Stomach smooth muscle (tissue), 2 donors: ENCODE data around the gene CDKN2AIP.
"Not testable (repeated sequence)": the region's sequence is repeated elsewhere in the genome, so short reads cannot be mapped to it uniquely, and the experiment has no call there.

ENCODE experiments used
- H3K27ac ChIP-seq: one replicate; pipeline ENCODE4 v1.7.0; 2013; ENCODE audit warnings: mild to moderate bottlenecking, low read length, inconsistent platforms
- H3K27me3 ChIP-seq, 2 donors: one replicate each; pipeline ENCODE4 v1.7.0; 2013; ENCODE audit warnings: low read length in 2 of 2; ENCODE audit not compliant: insufficient read depth in 2 of 2, control insufficient read depth in 1 of 2
- H3K36me3 ChIP-seq, 2 donors: one replicate each; pipeline ENCODE4 v1.7.0; 2013; ENCODE audit warnings: low read length in 2 of 2; ENCODE audit not compliant: control insufficient read depth in 2 of 2, insufficient read depth in 2 of 2
- H3K4me1 ChIP-seq: one replicate; pipeline ENCODE4 v1.7.0; 2013; ENCODE audit warnings: low read length; ENCODE audit not compliant: control insufficient read depth, insufficient read depth
- H3K4me3 ChIP-seq, 2 donors: one replicate each; pipeline ENCODE4 v1.7.0; 2013; ENCODE audit warnings: low read length in 2 of 2
- H3K9ac ChIP-seq, 2 donors: one replicate each; pipeline ENCODE4 v1.7.0; 2013; ENCODE audit warnings: low read length in 2 of 2, mild to moderate bottlenecking in 1 of 2
- H3K9me3 ChIP-seq, 2 donors: one replicate each; pipeline ENCODE4 v1.7.0; 2013; ENCODE audit warnings: low read length in 2 of 2; ENCODE audit not compliant: control insufficient read depth in 2 of 2
- donor health status: healthy.
- donor health status: Pancreatic carcinoma.

The CDKN2AIP gene

GRCh38 chr4:183433183-183433582 lies 11.3 kb upstream of the CDKN2AIP start:
- H3K27me3 ChIP-seq = not testable (repeated sequence)

GRCh38 chr4:183434264-183434663 lies 10.2 kb upstream of the CDKN2AIP start:
- H3K4me1 ChIP-seq = peaks cover 2% of the 10 kb centered on the region
- no peak overlapping the region for H3K9ac ChIP-seq
- no peaks in the 10 kb centered on the region for H3K27me3 ChIP-seq
- no peaks in the 10 kb centered on the region for H3K9me3 ChIP-seq
- H3K36me3 ChIP-seq = no peaks in the 10 kb centered on the region
- H3K27ac ChIP-seq = no peak overlapping the region
- H3K4me3 ChIP-seq = no peak overlapping the region

More at GRCh38 chr4:183433183-183433582, 11.3 kb upstream of the CDKN2AIP start:
- H3K9ac ChIP-seq, H3K4me1 ChIP-seq, H3K4me3 ChIP-seq, H3K9me3 ChIP-seq, H3K27ac ChIP-seq, H3K36me3 ChIP-seq: not testable (repeated sequence)

- Histone ChIP-seq H3K27me3 (no peaks in the 10 kb centered on the region), H3K36me3 (no peaks in the 10 kb centered on the region), H3K4me3 (no peak overlapping the region), H3K27ac (no peak overlapping the region), H3K4me1 (peaks cover 2% of the 10 kb centered on the region), H3K9me3 (no peaks in the 10 kb centered on the region), H3K9ac (no peak overlapping the region)
Observed at GRCh38 chr4:183434666-183435190, 9.7 kb upstream of the CDKN2AIP start.

GRCh38 chr4:183435803-183436202 lies 8.6 kb upstream of the CDKN2AIP start:
- H3K27me3 ChIP-seq = no peaks in the 10 kb centered on the region
- no peak overlapping the region for H3K4me3 ChIP-seq
- no peak overlapping the region for H3K27ac ChIP-seq
- H3K9ac ChIP-seq = no peak overlapping the region
- H3K9me3 ChIP-seq = no peaks in the 10 kb centered on the region
- H3K4me1 ChIP-seq = no peaks in the 10 kb centered on the region
- H3K36me3 ChIP-seq = no peaks in the 10 kb centered on the region

- Histone ChIP-seq H3K36me3 (no peaks in the 10 kb centered on the region), H3K9me3 (no peaks in the 10 kb centered on the region), H3K27ac (no peak overlapping the region), H3K27me3 (no peaks in the 10 kb centered on the region), H3K4me3 (no peak overlapping the region), H3K9ac (no peak overlapping the region), H3K4me1 (no peaks in the 10 kb centered on the region)
Observed at GRCh38 chr4:183436417-183436816, 8.0 kb upstream of the CDKN2AIP start.

DNA sequence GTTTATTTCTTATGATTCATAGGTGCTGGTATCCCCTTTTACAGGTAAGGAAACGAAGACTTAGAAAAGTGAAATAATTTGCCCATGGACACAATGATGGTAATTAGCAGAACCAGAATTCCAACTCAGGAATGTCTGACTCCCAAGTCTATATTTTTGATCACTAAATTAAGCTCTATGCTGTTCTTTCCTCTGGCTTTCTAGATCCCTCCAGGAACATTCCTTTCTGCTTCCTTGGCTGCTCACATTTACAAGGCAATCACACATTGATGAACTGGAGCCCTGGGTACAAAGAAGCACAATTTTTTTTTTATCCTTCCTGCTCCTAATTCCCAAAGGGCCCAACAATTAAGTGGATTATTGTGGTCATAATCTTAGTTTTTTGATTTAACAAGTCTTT lies 7.0 kb upstream of the CDKN2AIP start:
- H3K4me3 ChIP-seq = no peak overlapping the region
- no peak overlapping the region for H3K27ac ChIP-seq

GRCh38 chr4:183438458-183439113 lies 5.8 kb upstream of the CDKN2AIP start:
- Histone ChIP-seq H3K27me3 (no peaks in the 10 kb centered on the region), H3K4me1 (no peaks in the 10 kb centered on the region), H3K9ac (no peak overlapping the region), H3K36me3 (no peaks in the 10 kb centered on the region), H3K4me3 (no peak overlapping the region), H3K27ac (no peak overlapping the region), H3K9me3 (no peaks in the 10 kb centered on the region)

More for the DNA sequence above, 7.0 kb upstream of the CDKN2AIP start:
- H3K9me3 ChIP-seq = no peaks in the 10 kb centered on the region
- H3K4me1 ChIP-seq = no peaks in the 10 kb centered on the region
- no peak overlapping the region for H3K9ac ChIP-seq
- no peaks in the 10 kb centered on the region for H3K36me3 ChIP-seq
- H3K27me3 ChIP-seq = no peaks in the 10 kb centered on the region

DNA sequence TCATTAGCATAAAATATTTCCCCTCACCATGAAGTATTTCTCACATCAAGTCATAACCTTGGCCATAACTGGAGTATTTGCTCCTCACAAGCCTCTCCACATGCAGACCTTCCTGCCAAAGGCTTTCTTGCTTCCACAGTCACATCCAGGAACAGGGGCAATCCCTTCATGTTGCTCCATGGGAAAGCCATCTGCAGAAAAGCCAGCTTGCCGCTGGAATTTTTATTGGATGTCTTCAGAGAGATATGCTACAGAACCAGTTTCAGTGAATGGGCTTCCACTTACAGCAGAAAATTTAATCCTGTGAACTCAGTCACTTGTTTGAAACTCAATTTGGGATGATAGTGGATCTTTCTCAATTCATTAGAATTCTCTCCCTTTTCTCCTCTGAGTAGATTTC lies 3.2 kb upstream of the CDKN2AIP start:
- H3K36me3 ChIP-seq = peaks cover 3% of the 10 kb centered on the region in 2 donors
- H3K4me1 ChIP-seq = peaks cover 5% of the 10 kb centered on the region
- H3K9ac ChIP-seq = no peak overlapping the region
- H3K9me3 ChIP-seq = no peaks in the 10 kb centered on the region
- no peak overlapping the region for H3K4me3 ChIP-seq
- H3K27me3 ChIP-seq = no peaks in the 10 kb centered on the region
- no peak overlapping the region for H3K27ac ChIP-seq

DNA sequence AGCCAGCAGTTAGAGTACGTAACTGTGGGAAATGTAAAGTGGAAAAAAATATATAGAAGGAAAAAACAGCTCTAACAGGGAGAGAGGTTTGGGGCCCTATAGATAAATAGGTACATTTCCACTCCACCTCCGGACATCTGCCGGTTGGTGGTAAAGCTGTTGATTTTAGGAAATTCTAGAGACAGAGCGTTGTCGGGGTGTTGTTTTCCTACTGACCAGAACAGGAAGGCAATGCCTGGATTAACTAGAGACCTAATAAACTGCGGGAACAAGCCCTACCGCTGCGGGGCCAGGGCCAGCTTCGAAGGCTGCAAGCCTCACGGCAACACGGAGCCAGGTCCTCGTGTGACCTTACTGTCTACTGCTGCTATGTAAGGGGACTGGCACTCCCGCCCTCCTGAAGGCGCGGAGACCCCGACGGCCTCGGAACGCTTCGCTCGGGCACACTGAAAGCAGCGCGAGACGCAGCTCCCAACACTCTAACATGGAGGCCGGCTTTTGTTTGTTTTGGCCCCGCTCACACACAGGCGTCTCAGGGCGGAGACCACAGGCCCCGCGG lies 702 bp upstream of the CDKN2AIP start:
- Histone ChIP-seq H3K9ac (peak overlapping the region; percentile 96 to 99), H3K36me3 (peaks cover 10 to 23% of the 10 kb centered on the region in 2 donors), H3K4me1 (peaks cover 10% of the 10 kb centered on the region), H3K27ac (peak overlapping the region; percentile 98), H3K27me3 (no peaks in the 10 kb centered on the region), H3K9me3 (no peaks in the 10 kb centered on the region), H3K4me3 (peak overlapping the region; percentile 90 to 94)

GRCh38 chr4:183445097-183445428 lies 627 bp downstream of the CDKN2AIP start:
- peak overlapping the region; percentile 96 to 99 for H3K9ac ChIP-seq
- no peaks in the 10 kb centered on the region for H3K27me3 ChIP-seq
- peak overlapping the region; percentile 94 for H3K4me3 ChIP-seq
- H3K9me3 ChIP-seq = no peaks in the 10 kb centered on the region
- H3K36me3 ChIP-seq = peaks cover 15 to 29% of the 10 kb centered on the region in 2 donors
- peak overlapping the region; percentile 98 for H3K27ac ChIP-seq
- H3K4me1 ChIP-seq = peaks cover 10% of the 10 kb centered on the region

GRCh38 chr4:183447646-183448045 lies 3.2 kb downstream of the CDKN2AIP start:
- Histone ChIP-seq H3K27me3 (no peaks in the 10 kb centered on the region), H3K36me3 (peaks cover 20 to 29% of the 10 kb centered on the region in 2 donors), H3K9me3 (no peaks in the 10 kb centered on the region), H3K27ac (no peak overlapping the region), H3K4me1 (peaks cover 10% of the 10 kb centered on the region), H3K4me3 (no peak overlapping the region), H3K9ac (no peak overlapping the region)
